H1 (cell line): ENCODE results near the gene DYNLRB1. TPM values are rescaled to one million over a fixed set of nuclear protein-coding genes. Genes with fewer than 3 reads are reported as not detected.

Experiments
- CTCF ChIA-PET: fragments of 300-600 bp; sonication (Branson Sonifier 250); formaldehyde crosslinking; loops from one replicate; lab custom pipeline; 2021; ENCODE audit not compliant: partially characterized antibody; lab: Charles Lee
- POLR2A ChIA-PET: fragments of 300-600 bp; sonication (Branson Sonifier 250); formaldehyde crosslinking; loops from one replicate; lab custom pipeline; 2021; ENCODE audit warnings: inconsistent platforms; ENCODE audit not compliant: partially characterized antibody; lab: Charles Lee
- DNase-seq, 2 experiments: peaks; one replicate each; pipeline versions ENCODE4 v3.0.0 to v3.0.0-alpha.2; 2010 to 2022; ENCODE audit warnings: low spot score in 2 of 2, low read depth in 1 of 2, mixed read lengths in 1 of 2
- FAIRE-seq: peaks from 2 replicates; lab custom pipeline; 2011; peaks lifted over from hg19 to GRCh38; lab: Jason Lieb, UNC
- H2AFZ ChIP-seq: 2 replicates; pipeline ENCODE4 v1.8.1; 2012; ENCODE audit warnings: low read length, inconsistent platforms
- H2AK5ac ChIP-seq: 2 replicates; pipeline ENCODE4 v1.6.1; 2013; ENCODE audit warnings: low read depth, low read length
- H2BK120ac ChIP-seq: replicated peaks from 2 replicates; pipeline ENCODE3; 2013; ENCODE audit warnings: low read depth, low read length, inconsistent platforms
- H2BK12ac ChIP-seq: 2 replicates; pipeline ENCODE4 v1.6.1; 2013; ENCODE audit warnings: low read depth, low read length
- H2BK15ac ChIP-seq: 2 replicates; pipeline ENCODE4 v1.6.1; 2013; ENCODE audit warnings: low read length
- H2BK20ac ChIP-seq: 2 replicates; pipeline ENCODE4 v1.6.1; 2013; ENCODE audit warnings: low read length
- H2BK5ac ChIP-seq: 2 replicates; pipeline ENCODE4 v1.6.1; 2013; ENCODE audit warnings: low read depth, low read length
- H3K14ac ChIP-seq: 2 replicates; pipeline ENCODE4 v1.6.1; 2013; ENCODE audit warnings: inconsistent platforms; ENCODE audit not compliant: insufficient read length
- H3K18ac ChIP-seq: 2 replicates; pipeline ENCODE4 v1.6.1; 2013; ENCODE audit warnings: low read length; ENCODE audit errors: extremely low read depth
- H3K23ac ChIP-seq: 2 replicates; pipeline ENCODE4 v1.6.1; 2013; ENCODE audit warnings: inconsistent platforms; ENCODE audit not compliant: insufficient read length
- H3K23me2 ChIP-seq: 2 replicates; pipeline ENCODE4 v1.6.1; 2013; ENCODE audit warnings: low read depth, low read length
- H3K27ac ChIP-seq: 2 replicates; pipeline ENCODE4 v1.6.1; 2011; ENCODE audit warnings: low read depth, low read length, inconsistent platforms
- H3K27me3 ChIP-seq, 4 experiments: replicated peaks in 1 of 4; 1 replicate in 1 of 4; 2 replicates in 3 of 4; pipeline versions ENCODE4 v1.6.1 to v1.8.1; 2011 to 2013; ENCODE audit warnings: low read length in 3 of 4, mild to moderate bottlenecking in 3 of 4, inconsistent platforms in 2 of 4, mixed read lengths in 2 of 4, moderate library complexity in 1 of 4; ENCODE audit not compliant: control insufficient read depth in 3 of 4, insufficient read depth in 3 of 4; ENCODE audit errors: extremely low read depth in 1 of 4
- H3K36me3 ChIP-seq, 4 experiments: 2 replicates each; pipeline versions ENCODE4 v1.6.1 to v1.8.1; 2011 to 2013; ENCODE audit warnings: mild to moderate bottlenecking in 4 of 4, low read length in 3 of 4, moderate library complexity in 2 of 4, control low read depth in 1 of 4, inconsistent platforms in 1 of 4; ENCODE audit not compliant: insufficient read depth in 4 of 4, control insufficient read depth in 2 of 4
- H3K4ac ChIP-seq: replicated peaks from 2 replicates; pipeline ENCODE3; 2013; ENCODE audit warnings: low read length, low read depth, mixed read lengths, inconsistent platforms; ENCODE audit not compliant: insufficient read length
- H3K4me1 ChIP-seq, 4 experiments: replicated peaks in 1 of 4; 1 replicate in 1 of 4; 2 replicates in 3 of 4; pipeline versions ENCODE4 v1.6.1 to v1.8.1; 2011 to 2013; ENCODE audit warnings: low read length in 3 of 4, inconsistent platforms in 2 of 4, mixed read lengths in 1 of 4; ENCODE audit not compliant: insufficient read depth in 4 of 4, control insufficient read depth in 3 of 4
- H3K4me2 ChIP-seq, 2 experiments: 2 replicates each; pipeline versions ENCODE4 v1.6.1 to v1.8.1; 2011 to 2013; ENCODE audit warnings: low read depth in 2 of 2, low read length in 2 of 2, control low read depth in 1 of 2, inconsistent platforms in 1 of 2, mild to moderate bottlenecking in 1 of 2; ENCODE audit not compliant: insufficient read depth in 1 of 2
- H3K4me3 ChIP-seq, 4 experiments: fragments of 200-600, 300-600 bp in 1 of 4; sonication (generic), shearing (Covaris generic), sonication (Bioruptor Twin) in 1 of 4; 2 replicates each; pipeline versions ENCODE4 v1.5.1 to v1.8.1; 2011 to 2016; ENCODE audit warnings: low read length in 4 of 4, low read depth in 3 of 4, control low read depth in 2 of 4, inconsistent platforms in 2 of 4, mild to moderate bottlenecking in 2 of 4, mixed read lengths in 1 of 4, moderate library complexity in 1 of 4; ENCODE audit not compliant: insufficient read depth in 2 of 4; ENCODE audit errors: extremely low read depth in 1 of 4
- H3K56ac ChIP-seq: replicated peaks from 2 replicates; pipeline ENCODE3; 2013; ENCODE audit warnings: low read depth, mild to moderate bottlenecking, mixed read lengths, low read length, inconsistent platforms; ENCODE audit not compliant: insufficient read length
- H3K79me1 ChIP-seq: 2 replicates; pipeline ENCODE4 v1.6.1; 2013; ENCODE audit warnings: low read depth, low read length, control low read depth
- H3K79me2 ChIP-seq, 2 experiments: 2 replicates each; pipeline versions ENCODE4 v1.6.1 to v1.8.1; 2012 to 2013; ENCODE audit warnings: low read length in 2 of 2, mild to moderate bottlenecking in 2 of 2, inconsistent platforms in 1 of 2; ENCODE audit not compliant: insufficient read depth in 2 of 2, control insufficient read depth in 1 of 2
- H3K9ac ChIP-seq, 4 experiments: replicated peaks in 1 of 4; 1 replicate in 1 of 4; 2 replicates in 3 of 4; pipeline versions ENCODE4 v1.6.1 to v1.8.1; 2011 to 2013; ENCODE audit warnings: low read depth in 3 of 4, low read length in 3 of 4, control low read depth in 2 of 4, mild to moderate bottlenecking in 2 of 4, moderate library complexity in 2 of 4, inconsistent platforms in 1 of 4; ENCODE audit errors: extremely low read depth in 1 of 4
- H3K9me3 ChIP-seq, 2 experiments: 2 replicates each; pipeline versions ENCODE4 v1.6.1 to v1.8.1; 2012 to 2013; ENCODE audit warnings: mild to moderate bottlenecking in 2 of 2, moderate library complexity in 2 of 2, control low read depth in 1 of 2, inconsistent platforms in 1 of 2, low read depth in 1 of 2, low read length in 1 of 2, mixed read lengths in 1 of 2; ENCODE audit not compliant: insufficient read depth in 2 of 2
- H4K20me1 ChIP-seq, 2 experiments: replicated peaks in 1 of 2; 2 replicates each; pipeline versions ENCODE3 to v1.8.1; 2011 to 2013; ENCODE audit warnings: inconsistent platforms in 2 of 2, low read length in 2 of 2, mild to moderate bottlenecking in 1 of 2; ENCODE audit not compliant: insufficient read depth in 2 of 2, control insufficient read depth in 1 of 2
- H4K5ac ChIP-seq: 2 replicates; pipeline ENCODE4 v1.6.1; 2013; ENCODE audit warnings: low read length, low read depth, mixed read lengths, inconsistent platforms; ENCODE audit not compliant: insufficient read length
- H4K8ac ChIP-seq: 2 replicates; pipeline ENCODE4 v1.8.0; 2013; ENCODE audit warnings: mild to moderate bottlenecking, moderate library complexity, low read length, inconsistent platforms; ENCODE audit not compliant: insufficient read depth; ENCODE audit errors: extremely low read depth
- H4K91ac ChIP-seq: replicated peaks from 2 replicates; pipeline ENCODE3; 2013; ENCODE audit warnings: low read length, mixed read lengths, inconsistent platforms; ENCODE audit not compliant: insufficient read length
- CBX5 ChIP-seq: fragments of 300-800, 300-1000 bp; sonication (generic); IDR thresholded peaks from 2 replicates; pipeline ENCODE4 v1.7.1; 2016; ENCODE audit warnings: antibody characterized with exemption, low read length, low read depth
- EGR1 ChIP-seq: IDR thresholded peaks from 2 replicates; pipeline ENCODE4 v1.6.1; 2011; ENCODE audit warnings: low read depth, low read length, borderline replicate concordance
- HDAC6 ChIP-seq: IDR thresholded peaks from one replicate; pipeline ENCODE4 v1.7.1; 2012; ENCODE audit warnings: low read depth, mild to moderate bottlenecking, inconsistent platforms, low read length, moderate library complexity
- KDM4A ChIP-seq: IDR thresholded peaks from one replicate; pipeline ENCODE4 v1.7.1; 2012; ENCODE audit warnings: low read depth, mild to moderate bottlenecking, moderate library complexity, low read length, inconsistent platforms; ENCODE audit not compliant: severe bottlenecking
- MAFK ChIP-seq: IDR thresholded peaks from 2 replicates; pipeline ENCODE4 v1.6.1; 2012; ENCODE audit warnings: low read depth, mild to moderate bottlenecking, improper control_type of control experiment, low read length
- POU5F1 ChIP-seq: IDR thresholded peaks from 2 replicates; pipeline ENCODE4 v1.6.1; 2011; ENCODE audit warnings: low read depth, mild to moderate bottlenecking, low read length, moderate library complexity
- RAD21 ChIP-seq, 2 experiments: IDR thresholded peaks in 1 of 2; conservative IDR thresholded peaks in 1 of 2; 2 replicates each; pipeline ENCODE4 v1.6.1; 2011; ENCODE audit warnings: low read depth in 2 of 2, low read length in 2 of 2, improper control_type of control experiment in 1 of 2, inconsistent platforms in 1 of 2, mild to moderate bottlenecking in 1 of 2, moderate library complexity in 1 of 2
- RNF2 ChIP-seq: fragments of 200-900, 300-1000 bp; sonication (generic); IDR thresholded peaks from 2 replicates; pipeline ENCODE4 v1.7.1; 2016; ENCODE audit warnings: borderline replicate concordance, low read depth, mild to moderate bottlenecking, antibody characterized with exemption, low read length; ENCODE audit not compliant: poor library complexity, severe bottlenecking; ENCODE audit errors: missing control alignments
- SIN3A ChIP-seq, 2 experiments: IDR thresholded peaks in 1 of 2; conservative IDR thresholded peaks in 1 of 2; 2 replicates each; pipeline ENCODE4 v1.6.1; 2011 to 2012; ENCODE audit warnings: low read length in 2 of 2, improper control_type of control experiment in 1 of 2, low read depth in 1 of 2, mild to moderate bottlenecking in 1 of 2
- TBP ChIP-seq: IDR thresholded peaks from 2 replicates; pipeline ENCODE4 v1.6.1; 2011; ENCODE audit warnings: low read depth, low read length, improper control_type of control experiment
- YY1 ChIP-seq: IDR thresholded peaks from 2 replicates; pipeline ENCODE4 v1.6.1; 2011; ENCODE audit warnings: low read depth, mild to moderate bottlenecking, low read length
- WGBS, 2 experiments: shearing (Covaris generic) in 1 of 2; methylation state at CpG; one replicate each; pipeline versions ENCODE4 v1.1.6 to v1.1.7; 2013 to 2015; ENCODE audit warnings: low lambda C conversion rate in 2 of 2, mixed read lengths in 2 of 2, inconsistent platforms in 1 of 2, low coverage in 1 of 2, missing lambda C conversion rate in 1 of 2; ENCODE audit not compliant: insufficient replicate concordance in 2 of 2, insufficient coverage in 1 of 2, insufficient read length in 1 of 2; ENCODE audit errors: extremely low coverage in 1 of 2, missing lambda C conversion rate in 1 of 2; 5-methylcytosine and 5-hydroxymethylcytosine counted together
- polyA plus RNA-seq, 7 experiments: library from polyadenylated mRNA; depleted of rRNA in 3 of 7; stranded (reverse) in 5 of 7; unstranded in 2 of 7; fragments of >200 nt in 5 of 7; fragments of 200-250 nt in 2 of 7; gene quantifications; 1 replicate in 5 of 7; 2 replicates in 1 of 7; 4 replicates in 1 of 7; pipeline versions ENCODE4 v1.2.1 to v1.2.3, GENCODE V29; 2011 to 2013; ENCODE audit warnings: missing spikeins in 2 of 7, mixed read lengths in 2 of 7
- total RNA-seq: library from RNA; stranded (reverse); fragmentation: NEBNext Ultra II Directional; extraction: Animal tissue kit (Norgen Biotek cat#: 25700); gene quantifications from 2 replicates; pipeline ENCODE4 v1.2.1, GENCODE V29; 2021

Gene DYNLRB1
- total and polyA plus RNA-seq, 2 of the 8 experiments (the other 6 are each of a cell fraction or from before 2014, with no cell fraction given) = 109 to 214 TPM

- H3K4ac ChIP-seq = no peak overlapping the region
- ChIA-PET POLR2A (no interaction called here), CTCF (interaction anchor here (0.7 kb wide), 1 partner anchor 123 kb away, joined by 3 read pairs; no protein-coding TSS in a partner anchor)
- no peak overlapping the region for H3K23ac ChIP-seq
- H2BK5ac ChIP-seq = no peak overlapping the region
- H4K5ac ChIP-seq = no peak overlapping the region
- no peak overlapping the region for H3K56ac ChIP-seq
- DNase-seq (no peak), FAIRE-seq (no peak)
- H3K9me3 ChIP-seq = no peaks in the 10 kb centered on the region
- H3K79me1 ChIP-seq = no peaks in the 10 kb centered on the region
- H3K18ac ChIP-seq = no peak overlapping the region
- no peak overlapping the region for H4K91ac ChIP-seq
- no peak overlapping the region for H3K4me3 ChIP-seq
- H4K8ac ChIP-seq = no peak overlapping the region
- no peak overlapping the region for H2BK120ac ChIP-seq
- H2BK12ac ChIP-seq = no peak overlapping the region
- WGBS, 2 experiments = 92% methylated on average over 5 of the region's 5 CpGs; no CpG with 5 or more reads in 1 of the 2 experiments
- H3K23me2 ChIP-seq = no peaks in the 10 kb centered on the region
- no peak for TF ChIP-seq MAFK
- TF ChIP-seq SIN3A (conservative IDR thresholded peaks at IDR 0.05 in 1 of 2, IDR thresholded peaks at IDR 0.05 in 1 of 2; ENCODE audit: low read depth in 1 of 2, low read length in 2 of 2) = no peak
- no peak for TF ChIP-seq RNF2
- TF ChIP-seq HDAC6 = no peak
- TF ChIP-seq RAD21 (IDR thresholded peaks at IDR 0.05 in 1 of 2, conservative IDR thresholded peaks at IDR 0.05 in 1 of 2; ENCODE audit: low read depth in 2 of 2, low read length in 2 of 2) = no peak
- no peak for TF ChIP-seq YY1
- TF ChIP-seq POU5F1 = no peak
- no peak for TF ChIP-seq EGR1
- TF ChIP-seq CBX5 = no peak
- no peak for TF ChIP-seq KDM4A
- TF ChIP-seq TBP = no peak
- peaks cover 2 to 3% of the 10 kb centered on the region in 2 experiments for H4K20me1 ChIP-seq
- H3K27me3 ChIP-seq = no peaks in the 10 kb centered on the region
- no peak overlapping the region for H2AFZ ChIP-seq
- no peak overlapping the region for H2BK20ac ChIP-seq
- H3K4me1 ChIP-seq = no peaks in the 10 kb centered on the region; a peak in 1 of 7 replicates
- H2BK15ac ChIP-seq = no peak overlapping the region
- H3K4me2 ChIP-seq = no peak overlapping the region
- H3K27ac ChIP-seq = no peak overlapping the region
- no peak overlapping the region for H2AK5ac ChIP-seq
- 0 out of 8 replicates have a peak, but pooled peaks cover 0 to 3% (median 0%) of the 10 kb centered on the region in 4 experiments for H3K36me3 ChIP-seq
- H3K79me2 ChIP-seq = no peaks in the 10 kb centered on the region
- H3K14ac ChIP-seq = no peak overlapping the region
- no peak overlapping the region for H3K9ac ChIP-seq
Observed at GRCh38 chr20:34585019-34585418, 68.8 kb downstream of the DYNLRB1 start.
